DOHH2 (cell line): ENCODE measurements around the gene RTKN.

Experiments used
- H3F3A ChIP-seq: fragments of 200-600 bp; sonication (generic), shearing (Covaris generic); 2 replicates; pipeline ENCODE4 v1.6.0; 2016; ENCODE audit warnings: antibody characterized with exemption, mild to moderate bottlenecking; ENCODE audit not compliant: control insufficient read depth, insufficient read depth
- H3K27ac ChIP-seq: fragments of 200-600 bp; sonication (generic); 2 replicates; pipeline ENCODE4 v1.5.1; 2014; ENCODE audit warnings: low read depth, mild to moderate bottlenecking, low read length, moderate library complexity
- H3K27me3 ChIP-seq: fragments of 200-600 bp; sonication (generic); 2 replicates; pipeline ENCODE4 v1.6.1; 2014; ENCODE audit warnings: mild to moderate bottlenecking, low read length, mixed read lengths; ENCODE audit not compliant: control insufficient read depth
- H3K36me3 ChIP-seq: fragments of 200-600 bp; sonication (generic); 2 replicates; pipeline ENCODE4 v1.6.1; 2014; ENCODE audit warnings: mild to moderate bottlenecking, low read length, moderate library complexity, mixed read lengths; ENCODE audit not compliant: control insufficient read depth
- H3K4me1 ChIP-seq: fragments of 200-600 bp; sonication (generic); 2 replicates; pipeline ENCODE4 v1.6.1; 2014; ENCODE audit warnings: mild to moderate bottlenecking, low read length, mixed read lengths; ENCODE audit not compliant: control insufficient read depth
- H3K4me2 ChIP-seq: fragments of 200-600 bp; sonication (generic); 2 replicates; pipeline ENCODE4 v1.6.0; 2014; ENCODE audit warnings: mild to moderate bottlenecking, low read length, moderate library complexity
- H3K4me3 ChIP-seq: fragments of 200-600 bp; sonication (generic); 2 replicates; pipeline ENCODE4 v1.5.1; 2014; ENCODE audit warnings: mild to moderate bottlenecking, low read length, mixed read lengths
- H3K79me2 ChIP-seq: fragments of 200-600 bp; sonication (generic); 2 replicates; pipeline ENCODE4 v1.6.1; 2014; ENCODE audit warnings: mild to moderate bottlenecking, low read length, mixed read lengths; ENCODE audit not compliant: control insufficient read depth
- H3K9me2 ChIP-seq: fragments of 200-600 bp; sonication (generic); replicated peaks from 2 replicates; pipeline ENCODE4 v1.6.1; 2014; ENCODE audit warnings: mild to moderate bottlenecking, low read length, mixed read lengths; ENCODE audit not compliant: control insufficient read depth
- H3K9me3 ChIP-seq: fragments of 200-600 bp; sonication (generic); 2 replicates; pipeline ENCODE4 v1.6.1; 2014; ENCODE audit warnings: antibody characterized with exemption, low read length, mixed read lengths; ENCODE audit not compliant: control insufficient read depth, insufficient read depth
- H4K20me1 ChIP-seq: fragments of 200-600 bp; sonication (generic); 2 replicates; pipeline ENCODE4 v1.6.0; 2014; ENCODE audit warnings: low read depth, mild to moderate bottlenecking, antibody characterized with exemption, low read length, moderate library complexity; ENCODE audit not compliant: control insufficient read depth, insufficient read depth
- CTCF ChIP-seq: fragments of 200-600 bp; sonication (generic); IDR thresholded peaks from one replicate; pipeline ENCODE4 v1.5.1; 2014; ENCODE audit warnings: antibody characterized with exemption, mild to moderate bottlenecking, low read depth, low read length; ENCODE audit not compliant: poor library complexity, severe bottlenecking
- EZH2phosphoT487 ChIP-seq: fragments of 200-600 bp; sonication (generic); IDR thresholded peaks from 2 replicates; pipeline ENCODE4 v1.6.1; 2017; ENCODE audit warnings: borderline replicate concordance, mild to moderate bottlenecking, antibody characterized with exemption, low read length, moderate library complexity, mixed read lengths

Gene RTKN

DNA sequence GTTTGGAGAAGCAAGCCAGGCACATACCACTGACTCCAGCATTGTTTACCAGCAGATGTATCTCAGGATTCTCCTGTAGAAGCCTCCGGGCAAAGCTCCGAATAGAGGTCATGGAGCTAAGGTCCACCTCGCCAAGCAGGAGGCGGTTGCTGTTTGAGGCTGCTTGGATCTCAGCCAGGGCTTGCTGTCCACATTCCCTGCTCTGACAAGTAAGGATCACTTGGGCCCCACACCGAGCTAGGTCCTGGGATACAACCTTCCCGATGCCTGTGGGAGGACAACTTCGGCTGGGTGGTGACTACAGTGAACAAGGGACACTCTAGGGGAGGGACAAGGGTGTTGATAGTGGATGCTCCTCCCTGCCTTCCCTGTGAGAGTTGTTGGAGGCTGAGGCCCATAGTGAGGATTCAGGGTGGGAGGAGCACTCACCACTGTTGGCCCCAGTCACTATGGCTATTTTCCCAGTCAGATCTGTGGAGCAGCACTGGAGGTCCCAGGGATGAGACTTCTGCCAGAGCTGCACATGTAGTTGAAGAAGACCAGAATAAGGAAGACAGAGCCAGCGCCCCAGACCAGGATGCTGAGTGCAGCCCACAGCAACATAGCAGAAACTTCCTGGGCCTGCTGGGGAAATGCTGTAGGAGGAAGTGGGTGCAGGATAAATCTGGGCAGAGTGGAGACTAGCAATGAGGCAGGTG, 28.6 kb downstream of the RTKN start:
- TF ChIP-seq EZH2phosphoT487 (no peak), CTCF (no peak)
- Histone ChIP-seq H3K4me3 (no peak overlapping the region), H3K36me3 (no peaks in the 10 kb centered on the region), H3K4me2 (no peak overlapping the region), H3K79me2 (no peaks in the 10 kb centered on the region), H4K20me1 (no peaks in the 10 kb centered on the region), H3F3A (0 out of 2 replicates have a peak, but pooled peaks cover 7% of the 10 kb centered on the region), H3K27ac (no peak overlapping the region), H3K9me3 (no peaks in the 10 kb centered on the region), H3K9me2 (no peaks in the 10 kb centered on the region), H3K27me3 (peaks cover 18% of the 10 kb centered on the region), H3K4me1 (peaks cover 37% of the 10 kb centered on the region)

DNA sequence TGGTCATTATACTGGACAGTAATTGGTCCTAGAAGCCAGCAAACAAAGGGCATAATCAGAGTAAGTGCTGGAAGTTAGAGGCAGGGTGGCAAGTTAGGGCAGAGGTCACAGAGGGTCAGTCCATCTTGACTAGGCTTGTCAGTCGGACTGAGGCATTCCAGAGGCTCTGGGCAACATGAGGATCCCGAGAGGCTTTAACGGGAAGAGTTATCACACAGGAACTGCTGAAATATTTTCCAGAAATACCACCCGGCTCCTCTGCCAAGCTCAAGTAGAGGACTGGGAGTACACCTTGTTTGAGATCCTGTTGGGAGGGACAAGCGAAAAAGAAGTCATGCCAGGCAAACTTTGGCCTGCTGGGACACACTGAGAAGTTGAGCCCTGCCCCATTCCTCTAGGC, 34.1 kb downstream of the RTKN start:
- H3K4me1 ChIP-seq = no peaks in the 10 kb centered on the region
- H3K4me2 ChIP-seq = no peak overlapping the region
- TF ChIP-seq EZH2phosphoT487 (no peak), CTCF (no peak)

GRCh38 chr2:74406035-74406434, 35.7 kb downstream of the RTKN start:
- TF ChIP-seq EZH2phosphoT487 = no peak
- no peak for TF ChIP-seq CTCF
- H3F3A ChIP-seq = peaks cover 4% of the 10 kb centered on the region; the same call in 1 of the 2 replicates
- no peaks in the 10 kb centered on the region for H3K4me1 ChIP-seq
- no peaks in the 10 kb centered on the region for H3K36me3 ChIP-seq
- no peak overlapping the region for H3K4me3 ChIP-seq
- no peaks in the 10 kb centered on the region for H3K9me2 ChIP-seq
- peaks cover 15% of the 10 kb centered on the region for H3K27me3 ChIP-seq
- H3K79me2 ChIP-seq = no peaks in the 10 kb centered on the region
- H3K4me2 ChIP-seq = no peak overlapping the region
- H3K27ac ChIP-seq = no peak overlapping the region
- H4K20me1 ChIP-seq = no peaks in the 10 kb centered on the region
- no peaks in the 10 kb centered on the region for H3K9me3 ChIP-seq

More for the DNA sequence above, 34.1 kb downstream of the RTKN start:
- no peaks in the 10 kb centered on the region for H3K9me3 ChIP-seq
- peaks cover 15% of the 10 kb centered on the region for H3K27me3 ChIP-seq
- peaks cover 4% of the 10 kb centered on the region; the same call in 1 of the 2 replicates for H3F3A ChIP-seq
- no peaks in the 10 kb centered on the region for H4K20me1 ChIP-seq
- H3K27ac ChIP-seq = no peak overlapping the region
- H3K4me3 ChIP-seq = no peak overlapping the region
- no peaks in the 10 kb centered on the region for H3K79me2 ChIP-seq
- no peaks in the 10 kb centered on the region for H3K36me3 ChIP-seq
- no peaks in the 10 kb centered on the region for H3K9me2 ChIP-seq
